ENCODE results near the gene NECTIN1.

DNA sequence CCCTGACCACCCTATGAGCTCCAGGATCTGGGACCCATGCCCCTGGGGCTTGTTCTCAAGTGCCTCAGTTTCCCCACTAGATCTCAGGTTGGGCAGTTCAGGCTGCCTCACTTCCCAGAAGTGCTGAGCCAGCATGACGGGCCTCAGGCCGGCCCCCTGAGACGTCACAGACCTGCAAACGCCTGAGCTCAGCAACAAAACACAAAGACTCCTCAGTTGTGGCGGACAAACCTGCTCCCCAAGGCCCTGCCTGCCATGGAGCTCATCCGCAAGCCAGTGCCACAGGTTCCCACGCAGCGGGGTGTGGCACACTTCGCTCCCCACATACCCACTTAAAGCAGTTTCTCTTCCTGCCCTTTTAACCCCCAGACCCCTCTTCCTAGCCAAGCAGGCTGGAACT lies 45.2 kb downstream of the NECTIN1 start:
- no peak for TF ChIP-seq POLR2AphosphoS5 (IDR thresholded peaks at IDR 0.05; ENCODE audit: borderline replicate concordance, low read depth, low read length)
- no peak for TF ChIP-seq EZH2 (IDR thresholded peaks at IDR 0.05)
- TF ChIP-seq FOXP2 (optimal IDR thresholded peaks at IDR 0.05; ENCODE audit: control extremely low read depth, extremely low read length, insufficient read depth): no peak

Measured in SK-N-MC (cell line).